ENCODE measurements around the gene CDH12.

GRCh38 chr5:22495016-22495720, 358.0 kb downstream of the CDH12 start:
- no peak for TF ChIP-seq CTCF (IDR thresholded peaks at IDR 0.05; ENCODE audit: insufficient read depth, low read depth, low read length)
- no peak for TF ChIP-seq EZH2 (IDR thresholded peaks at IDR 0.05; ENCODE audit: insufficient read depth, low read length)
